NCI-H1436 treated with DMSO at 0.1 percent for 48 hours (cell line): ENCODE results near the gene HK1.
"Not testable (repeated sequence)": the region's sequence is repeated elsewhere in the genome, so short reads cannot be mapped to it uniquely, and the experiment has no call there.

ENCODE experiments used
- DNase-seq: peaks from one replicate; lab custom pipeline; 2025; lab: John Stamatoyannopoulos, UW

HK1 gene

GRCh38 chr10:69328380-69328735 is 50.1 kb downstream of the HK1 start:
- no peak for DNase-seq

- DNase-seq, result not testable (repeated sequence)
Observed at GRCh38 chr10:69328888-69329287, 50.6 kb downstream of the HK1 start.

GRCh38 chr10:69329721-69330178 is 51.5 kb downstream of the HK1 start:
- no peak for DNase-seq

GRCh38 chr10:69331161-69331560 is 52.9 kb downstream of the HK1 start:
- no peak for DNase-seq

GRCh38 chr10:69332278-69333010 is 54.1 kb downstream of the HK1 start:
- no peak for DNase-seq

- no peak for DNase-seq
Observed at GRCh38 chr10:69333205-69333604, 54.9 kb downstream of the HK1 start.

GRCh38 chr10:69333865-69334301 is 55.6 kb downstream of the HK1 start:
- not testable (repeated sequence) for DNase-seq

- no peak for DNase-seq
Observed at GRCh38 chr10:69334302-69335062, 56.2 kb downstream of the HK1 start.

- DNase-seq, result no peak
Observed at GRCh38 chr10:69335063-69335587, 56.8 kb downstream of the HK1 start.

GRCh38 chr10:69335613-69336012 is 57.3 kb downstream of the HK1 start:
- no peak for DNase-seq

- DNase-seq, result no peak
Observed at GRCh38 chr10:69336952-69337295, 58.6 kb downstream of the HK1 start.

- DNase-seq, result no peak
Observed at GRCh38 chr10:69337296-69338132, 59.2 kb downstream of the HK1 start.

GRCh38 chr10:69338133-69338456 is 59.8 kb downstream of the HK1 start:
- no peak for DNase-seq

- DNase-seq, result no peak
Observed at GRCh38 chr10:69338547-69339450, 60.5 kb downstream of the HK1 start.

GRCh38 chr10:69340695-69341094 is 62.4 kb downstream of the HK1 start:
- DNase-seq, result no peak

GRCh38 chr10:69343905-69344304 is 65.6 kb downstream of the HK1 start:
- DNase-seq, result no peak

GRCh38 chr10:69344591-69345252 is 66.4 kb downstream of the HK1 start:
- no peak for DNase-seq

- peak; percentile 25 for DNase-seq
Observed at GRCh38 chr10:69345402-69345801, 67.1 kb downstream of the HK1 start.

- DNase-seq, result no peak
Observed at GRCh38 chr10:69345890-69346474, 67.7 kb downstream of the HK1 start.

GRCh38 chr10:69346776-69347175 is 68.5 kb downstream of the HK1 start:
- no peak for DNase-seq
